ENCODE measurements around the gene ITIH5.

Gene ITIH5

DNA sequence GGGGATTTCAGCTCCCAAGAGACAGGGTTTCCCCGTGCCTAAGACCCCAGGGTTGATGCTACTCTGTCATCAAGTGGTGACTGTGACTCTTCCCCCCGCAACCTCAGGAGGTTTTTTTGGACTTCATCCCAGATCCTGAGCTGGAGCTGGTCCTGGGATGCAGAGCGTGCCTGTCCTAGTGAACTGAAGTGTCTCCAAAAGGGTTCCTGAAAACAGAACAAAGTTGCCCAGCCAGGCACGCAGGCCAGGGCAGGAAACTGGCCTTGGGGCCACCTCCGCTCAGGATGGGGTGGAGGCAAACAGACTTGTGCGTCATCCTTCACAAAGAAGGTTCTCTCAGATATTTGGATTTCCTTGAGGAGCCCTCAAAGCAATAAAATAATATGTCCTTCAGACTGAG, 118.9 kb downstream of the ITIH5 start:
- Histone ChIP-seq H3K4me3 (no peak overlapping the region), H3K36me3 (ENCODE audit: insufficient read depth, low read length) (no peaks in the 10 kb centered on the region), H3K9ac (ENCODE audit: insufficient read length) (no peak overlapping the region), H3K9me3 (ENCODE audit: low read depth, low read length) (no peaks in the 10 kb centered on the region), H3K27ac (no peak overlapping the region)
- TF ChIP-seq EZH2 (IDR thresholded peaks at IDR 0.05) (no peak), FOXP2 (optimal IDR thresholded peaks at IDR 0.05; ENCODE audit: control extremely low read depth, extremely low read length, insufficient read depth) (no peak), POLR2AphosphoS5 (IDR thresholded peaks at IDR 0.05; ENCODE audit: borderline replicate concordance, low read depth, low read length) (no peak)
- no peak for DNase-seq (ENCODE audit: low read depth, low spot score)

DNA sequence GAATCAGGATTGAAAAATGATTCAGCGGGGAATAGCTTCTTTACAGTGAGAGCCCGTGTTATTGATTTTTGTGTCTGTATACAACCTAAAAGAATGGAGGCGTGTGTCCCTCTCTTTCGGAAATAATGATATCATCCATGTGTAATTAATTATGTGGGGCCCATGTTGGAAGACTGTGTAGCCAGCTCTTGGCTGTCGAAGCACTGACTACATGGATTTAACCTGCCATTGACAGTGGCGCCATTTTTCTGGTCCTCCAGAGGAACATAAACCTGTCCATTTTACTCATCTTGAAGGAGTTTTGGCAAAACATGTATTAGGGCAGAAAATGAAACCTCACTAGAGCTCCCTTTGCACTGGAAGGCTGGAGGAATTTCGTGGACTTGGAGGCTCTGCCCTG, 119.6 kb downstream of the ITIH5 start:
- H3K4me3 ChIP-seq = no peak overlapping the region
- no peak overlapping the region for H3K27ac ChIP-seq
- no peaks in the 10 kb centered on the region for H3K36me3 ChIP-seq (ENCODE audit: insufficient read depth, low read length)
- no peak for DNase-seq (ENCODE audit: low read depth, low spot score)
- TF ChIP-seq POLR2AphosphoS5 (IDR thresholded peaks at IDR 0.05; ENCODE audit: borderline replicate concordance, low read depth, low read length) (no peak), EZH2 (IDR thresholded peaks at IDR 0.05) (no peak), FOXP2 (optimal IDR thresholded peaks at IDR 0.05; ENCODE audit: control extremely low read depth, extremely low read length, insufficient read depth) (no peak)
- H3K9ac ChIP-seq (ENCODE audit: insufficient read length) = no peak overlapping the region
- no peaks in the 10 kb centered on the region for H3K9me3 ChIP-seq (ENCODE audit: low read depth, low read length)

DNA sequence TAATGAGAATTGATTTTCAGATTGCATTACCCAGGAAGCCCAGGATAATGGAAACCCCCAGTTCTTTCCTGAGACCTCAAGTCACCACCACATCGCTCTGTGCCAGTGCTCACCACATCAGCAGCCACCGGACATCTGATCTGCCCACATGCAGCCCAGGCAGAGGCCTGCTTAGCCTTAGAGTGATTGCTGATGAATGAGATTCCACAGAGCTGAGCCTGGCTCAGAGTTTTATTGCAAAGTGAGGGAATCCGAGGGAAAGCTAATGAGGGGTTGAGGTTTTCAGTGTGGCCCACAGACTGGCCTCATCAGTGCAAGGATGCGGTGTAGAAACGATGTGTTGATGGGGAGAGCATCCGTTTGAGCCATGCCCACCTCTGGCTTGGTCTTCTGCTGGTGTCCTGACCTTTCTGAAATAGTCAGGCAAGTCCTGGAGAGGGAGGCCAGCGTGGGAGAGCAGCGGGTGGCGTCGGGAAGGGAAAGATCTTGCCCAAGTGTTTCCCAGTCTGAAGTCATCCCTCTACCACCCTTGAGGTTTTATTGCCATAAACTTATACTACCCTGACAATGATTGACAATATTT, 120.3 kb downstream of the ITIH5 start:
- H3K27ac ChIP-seq = no peak overlapping the region
- H3K36me3 ChIP-seq (ENCODE audit: insufficient read depth, low read length) = no peaks in the 10 kb centered on the region
- H3K9ac ChIP-seq (ENCODE audit: insufficient read length) = no peak overlapping the region
- H3K4me3 ChIP-seq = no peak overlapping the region
- no peaks in the 10 kb centered on the region for H3K9me3 ChIP-seq (ENCODE audit: low read depth, low read length)
- DNase-seq (ENCODE audit: low read depth, low spot score) = no peak
- TF ChIP-seq FOXP2 (optimal IDR thresholded peaks at IDR 0.05; ENCODE audit: control extremely low read depth, extremely low read length, insufficient read depth) (no peak), EZH2 (IDR thresholded peaks at IDR 0.05) (no peak), POLR2AphosphoS5 (IDR thresholded peaks at IDR 0.05; ENCODE audit: borderline replicate concordance, low read depth, low read length) (no peak)

DNA sequence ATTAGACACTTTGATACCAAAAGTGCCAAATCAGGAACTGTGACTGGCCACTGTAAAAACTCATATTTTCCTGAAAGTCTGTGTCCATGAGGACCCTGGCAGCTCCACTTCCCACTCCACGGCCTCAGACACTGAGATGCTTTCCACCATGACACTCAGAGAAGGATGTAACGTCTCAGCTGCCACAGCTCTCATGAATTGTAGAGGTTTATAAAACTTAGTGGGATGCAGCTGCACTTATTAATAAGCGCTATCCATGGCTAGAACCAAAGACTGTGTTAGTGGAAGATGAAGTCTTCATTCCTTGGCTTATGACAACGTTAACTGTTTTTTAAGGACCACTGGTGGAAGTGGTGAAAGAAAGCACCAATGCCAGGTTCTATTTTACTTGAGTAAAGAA, 121.0 kb downstream of the ITIH5 start:
- Histone ChIP-seq H3K36me3 (ENCODE audit: insufficient read depth, low read length) (no peaks in the 10 kb centered on the region), H3K27ac (no peak overlapping the region), H3K9ac (ENCODE audit: insufficient read length) (no peak overlapping the region), H3K9me3 (ENCODE audit: low read depth, low read length) (no peaks in the 10 kb centered on the region), H3K4me3 (no peak overlapping the region)
- no peak for DNase-seq (ENCODE audit: low read depth, low spot score)
- TF ChIP-seq POLR2AphosphoS5 (IDR thresholded peaks at IDR 0.05; ENCODE audit: borderline replicate concordance, low read depth, low read length) = no peak
- no peak for TF ChIP-seq FOXP2 (optimal IDR thresholded peaks at IDR 0.05; ENCODE audit: control extremely low read depth, extremely low read length, insufficient read depth)
- no peak for TF ChIP-seq EZH2 (IDR thresholded peaks at IDR 0.05)

DNA sequence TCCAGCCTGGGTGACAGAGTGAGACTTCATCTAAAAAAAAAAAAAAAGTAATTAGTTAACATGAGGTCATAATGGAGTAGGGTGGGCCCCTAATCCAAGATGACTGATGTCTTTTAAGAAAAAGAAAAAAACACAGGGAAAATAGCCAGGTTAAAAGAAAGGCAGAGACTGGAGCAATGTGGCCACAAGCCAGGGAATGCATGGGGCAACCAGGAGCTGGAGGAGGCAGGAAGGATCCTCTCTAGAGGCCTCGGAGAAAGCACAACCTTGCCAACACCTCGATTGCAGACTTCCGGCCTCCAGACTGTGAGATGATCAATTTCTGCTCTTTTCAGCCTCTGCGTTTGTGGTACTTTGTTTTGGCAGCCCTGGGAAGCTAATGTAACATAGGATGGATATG, 121.5 kb downstream of the ITIH5 start:
- Histone ChIP-seq H3K36me3 (ENCODE audit: insufficient read depth, low read length) (no peaks in the 10 kb centered on the region), H3K9ac (ENCODE audit: insufficient read length) (no peak overlapping the region), H3K27ac (no peak overlapping the region), H3K4me3 (no peak overlapping the region), H3K9me3 (ENCODE audit: low read depth, low read length) (no peaks in the 10 kb centered on the region)
- no peak for DNase-seq (ENCODE audit: low read depth, low spot score)
- TF ChIP-seq EZH2 (IDR thresholded peaks at IDR 0.05) = no peak
- TF ChIP-seq FOXP2 (optimal IDR thresholded peaks at IDR 0.05; ENCODE audit: control extremely low read depth, extremely low read length, insufficient read depth) = no peak
- no peak for TF ChIP-seq POLR2AphosphoS5 (IDR thresholded peaks at IDR 0.05; ENCODE audit: borderline replicate concordance, low read depth, low read length)

DNA sequence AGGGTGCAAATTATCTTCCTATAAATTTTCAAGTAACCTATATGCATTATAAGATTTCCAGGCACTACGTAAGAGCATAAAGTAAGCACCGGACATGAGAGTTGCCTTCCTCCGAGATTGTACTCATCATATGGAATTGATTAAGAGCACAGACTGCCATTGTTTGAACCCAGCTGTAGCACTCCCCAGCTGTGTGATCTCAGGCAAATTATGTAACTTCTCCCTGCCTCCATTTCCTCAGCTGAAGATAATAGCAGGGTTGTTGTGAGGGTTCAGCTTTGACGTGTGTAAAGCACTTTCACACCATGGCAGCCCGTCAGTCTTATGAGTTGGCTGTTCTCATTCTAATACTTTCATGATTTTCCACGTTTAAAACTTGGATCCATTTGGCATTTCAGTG, 122.6 kb downstream of the ITIH5 start:
- H3K27ac ChIP-seq = no peak overlapping the region
- H3K36me3 ChIP-seq (ENCODE audit: insufficient read depth, low read length) = no peaks in the 10 kb centered on the region
- no peaks in the 10 kb centered on the region for H3K9me3 ChIP-seq (ENCODE audit: low read depth, low read length)
- H3K9ac ChIP-seq (ENCODE audit: insufficient read length) = no peak overlapping the region
- no peak overlapping the region for H3K4me3 ChIP-seq
- no peak for DNase-seq (ENCODE audit: low read depth, low spot score)
- TF ChIP-seq POLR2AphosphoS5 (IDR thresholded peaks at IDR 0.05; ENCODE audit: borderline replicate concordance, low read depth, low read length) (no peak), EZH2 (IDR thresholded peaks at IDR 0.05) (no peak), FOXP2 (optimal IDR thresholded peaks at IDR 0.05; ENCODE audit: control extremely low read depth, extremely low read length, insufficient read depth) (no peak)

DNA sequence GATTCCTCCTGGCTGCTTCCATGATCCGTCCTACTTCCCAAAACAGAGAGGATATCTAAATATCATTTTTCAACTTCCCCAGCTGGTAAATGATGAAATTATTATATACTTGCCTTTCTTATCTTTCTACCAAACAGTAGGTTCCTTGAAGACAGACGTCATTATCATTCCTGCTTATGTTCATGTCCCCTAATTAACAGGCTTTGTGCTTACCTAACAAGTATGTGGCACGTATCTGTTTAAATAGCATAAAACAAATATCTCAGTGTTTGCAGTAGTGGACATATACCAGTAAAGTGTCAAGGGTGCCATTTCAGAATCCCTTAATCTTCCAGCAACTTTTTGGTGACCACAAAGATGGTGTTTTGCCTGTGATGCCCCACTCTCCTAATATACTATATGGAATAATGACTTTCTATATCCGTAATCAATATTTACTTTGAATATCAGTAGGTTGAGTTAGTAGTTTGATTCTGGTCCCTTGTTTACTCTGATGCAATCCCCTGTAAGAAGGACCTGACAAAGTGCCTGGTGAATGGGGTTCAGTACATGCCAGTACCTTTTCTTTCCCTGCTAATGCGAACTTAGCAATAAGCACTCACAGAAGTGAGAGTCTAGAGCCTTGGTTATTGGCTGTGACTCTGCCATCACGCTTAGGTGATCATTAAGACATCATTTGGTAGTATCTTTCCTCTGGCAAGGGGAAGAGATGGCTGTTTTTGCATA, 124.4 kb downstream of the ITIH5 start:
- Histone ChIP-seq H3K36me3 (ENCODE audit: insufficient read depth, low read length) (no peaks in the 10 kb centered on the region), H3K9ac (ENCODE audit: insufficient read length) (no peak overlapping the region), H3K4me3 (no peak overlapping the region), H3K9me3 (ENCODE audit: low read depth, low read length) (no peaks in the 10 kb centered on the region), H3K27ac (no peak overlapping the region)
- TF ChIP-seq FOXP2 (optimal IDR thresholded peaks at IDR 0.05; ENCODE audit: control extremely low read depth, extremely low read length, insufficient read depth) (no peak), EZH2 (IDR thresholded peaks at IDR 0.05) (no peak), POLR2AphosphoS5 (IDR thresholded peaks at IDR 0.05; ENCODE audit: borderline replicate concordance, low read depth, low read length) (no peak)
- no peak for DNase-seq (ENCODE audit: low read depth, low spot score)

DNA sequence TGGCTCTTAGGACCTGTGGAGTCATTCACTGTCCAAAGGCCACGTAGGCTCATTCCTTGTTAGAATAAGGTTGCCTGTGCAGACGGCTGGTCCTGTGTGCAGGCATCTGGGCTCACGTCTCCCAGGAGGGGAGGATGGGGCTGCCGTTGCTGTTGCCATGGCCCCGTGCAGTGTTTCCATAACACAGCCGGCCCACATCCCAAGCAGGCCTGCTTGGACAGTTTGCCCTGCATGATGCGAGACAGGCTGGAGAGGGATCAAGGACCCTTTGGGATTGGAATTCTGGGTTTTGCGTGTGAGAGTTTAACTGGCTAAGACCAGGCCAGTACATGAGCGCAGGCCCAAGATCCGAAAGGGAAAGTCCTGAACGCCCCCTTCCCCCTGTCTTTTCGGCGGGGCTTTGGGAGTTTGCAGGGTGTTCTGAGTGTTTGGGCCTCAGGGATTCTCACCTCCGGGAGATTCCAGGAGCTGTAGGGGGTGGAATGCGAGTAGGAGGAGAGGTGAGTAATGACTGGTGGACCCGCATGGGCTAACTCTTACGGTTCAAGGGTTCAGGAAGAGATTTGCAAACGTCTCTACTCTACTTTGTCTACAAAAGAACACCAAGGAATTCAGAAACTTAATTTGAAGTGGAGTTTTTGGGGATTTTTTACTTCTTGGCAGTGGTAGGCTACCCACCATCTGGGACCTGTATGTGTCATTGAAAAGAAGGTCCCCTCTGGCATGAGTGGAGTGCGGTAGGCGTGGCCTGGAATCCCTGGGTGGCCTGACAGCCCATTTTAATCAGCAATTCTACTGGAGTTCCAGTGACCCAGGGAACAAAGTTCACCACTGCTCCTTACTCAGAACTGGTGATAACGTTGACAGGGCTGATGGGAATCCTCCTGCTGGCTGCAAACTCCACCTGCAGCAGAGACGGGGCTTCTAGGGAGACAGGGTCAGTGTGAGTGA, 125.4 kb downstream of the ITIH5 start:
- H3K27ac ChIP-seq = no peak overlapping the region
- H3K36me3 ChIP-seq (ENCODE audit: insufficient read depth, low read length) = no peaks in the 10 kb centered on the region
- H3K9ac ChIP-seq (ENCODE audit: insufficient read length) = no peak overlapping the region
- H3K4me3 ChIP-seq = no peak overlapping the region
- no peaks in the 10 kb centered on the region for H3K9me3 ChIP-seq (ENCODE audit: low read depth, low read length)
- TF ChIP-seq EZH2 (IDR thresholded peaks at IDR 0.05) (no peak), FOXP2 (optimal IDR thresholded peaks at IDR 0.05; ENCODE audit: control extremely low read depth, extremely low read length, insufficient read depth) (no peak)
- DNase-seq (ENCODE audit: low read depth, low spot score) = no peak
